ENCODE results near the gene TNFRSF21. TPM values are rescaled to one million over a fixed set of nuclear protein-coding genes. Genes with fewer than 3 reads are reported as not detected.

Gene TNFRSF21
- total and polyA plus RNA-seq, 2 of the 8 experiments (the other 6 are each of a cell fraction or from before 2014, with no cell fraction given), result 16.4 to 52.7 TPM

GRCh38 chr6:47238456-47238995 lies 71.2 kb downstream of the TNFRSF21 start:
- Histone ChIP-seq H3K4ac (replicated peaks; ENCODE audit: insufficient read length, low read depth, low read length) (no peak overlapping the region), H3K56ac (replicated peaks; ENCODE audit: insufficient read length, low read depth, low read length) (no peak overlapping the region), H2BK15ac (ENCODE audit: low read length) (no peak overlapping the region), H2BK12ac (ENCODE audit: low read depth, low read length) (no peak overlapping the region), H2BK5ac (ENCODE audit: low read depth, low read length) (no peak overlapping the region), H3K4me2 (ENCODE audit: insufficient read depth in 1 of 2, low read depth in 2 of 2, low read length in 2 of 2) (no peak overlapping the region), H3K36me3 (ENCODE audit: control insufficient read depth in 2 of 4, insufficient read depth in 4 of 4, low read length in 3 of 4) (peaks cover 0 to 5% (median 2%) of the 10 kb centered on the region in 4 experiments; a peak in 3 of 8 replicates), H3K4me3 (ENCODE audit: extremely low read depth in 1 of 4, insufficient read depth in 2 of 4, low read depth in 3 of 4, low read length in 4 of 4) (no peak overlapping the region), H4K8ac (ENCODE audit: extremely low read depth, insufficient read depth, low read length) (no peak overlapping the region), H3K27me3 (replicated peaks in 1 of 4; ENCODE audit: control insufficient read depth in 3 of 4, extremely low read depth in 1 of 4, insufficient read depth in 3 of 4, low read length in 3 of 4) (no peaks in the 10 kb centered on the region), H4K20me1 (replicated peaks in 1 of 2; ENCODE audit: control insufficient read depth in 1 of 2, insufficient read depth in 2 of 2, low read length in 2 of 2) (no peaks in the 10 kb centered on the region), H3K79me2 (ENCODE audit: control insufficient read depth in 1 of 2, insufficient read depth in 2 of 2, low read length in 2 of 2) (peaks cover 0 to 20% of the 10 kb centered on the region in 2 experiments; a peak in 2 of 4 replicates), H3K9me3 (ENCODE audit: insufficient read depth in 2 of 2, low read depth in 1 of 2, low read length in 1 of 2) (no peaks in the 10 kb centered on the region), H3K9ac (replicated peaks in 1 of 4; ENCODE audit: extremely low read depth in 1 of 4, low read depth in 3 of 4, low read length in 3 of 4) (no peak overlapping the region), H3K18ac (ENCODE audit: extremely low read depth, low read length) (no peak overlapping the region), H3K27ac (ENCODE audit: low read depth, low read length) (no peak overlapping the region), H3K23ac (ENCODE audit: insufficient read length) (no peak overlapping the region), H3K4me1 (replicated peaks in 1 of 4; ENCODE audit: control insufficient read depth in 3 of 4, insufficient read depth in 4 of 4, low read length in 3 of 4) (peaks cover 0 to 7% (median 3%) of the 10 kb centered on the region in 4 experiments; a peak in 3 of 7 replicates), H3K14ac (ENCODE audit: insufficient read length) (no peak overlapping the region), H3K23me2 (ENCODE audit: low read depth, low read length) (no peaks in the 10 kb centered on the region), H2BK120ac (replicated peaks; ENCODE audit: low read depth, low read length) (no peak overlapping the region), H4K5ac (ENCODE audit: insufficient read length, low read depth, low read length) (no peak overlapping the region), H2BK20ac (ENCODE audit: low read length) (no peak overlapping the region), H2AFZ (ENCODE audit: low read length) (no peak overlapping the region), H4K91ac (replicated peaks; ENCODE audit: insufficient read length, low read length) (no peak overlapping the region), H3K79me1 (ENCODE audit: low read depth, low read length) (no peaks in the 10 kb centered on the region; the same call in 1 of the 2 replicates), H2AK5ac (ENCODE audit: low read depth, low read length) (no peak overlapping the region)
- FAIRE-seq (no peak), DNase-seq (ENCODE audit: low read depth in 1 of 2, low spot score in 2 of 2) (no peak)
- TF ChIP-seq BACH1 (IDR thresholded peaks at IDR 0.05; ENCODE audit: low read length) (no peak), POLR2AphosphoS5 (IDR thresholded peaks at IDR 0.05; ENCODE audit: low read depth, low read length) (no peak), CHD1 (IDR thresholded peaks at IDR 0.05; ENCODE audit: low read depth, low read length) (no peak), RBBP5 (IDR thresholded peaks at IDR 0.05; ENCODE audit: borderline replicate concordance, low read depth, low read length) (no peak), CTCF (IDR thresholded peaks at IDR 0.05; ENCODE audit: control extremely low read depth in 1 of 3, insufficient read depth in 1 of 3, low read depth in 1 of 3, low read length in 3 of 3) (no peak), SP4 (IDR thresholded peaks at IDR 0.05; ENCODE audit: low read length) (no peak)
- WGBS, 2 experiments (ENCODE audit: extremely low coverage in 1 of 2, insufficient coverage in 1 of 2, insufficient read length in 1 of 2, insufficient replicate concordance in 2 of 2, low coverage in 1 of 2, low lambda C conversion rate in 2 of 2, missing lambda C conversion rate in 1 of 2), result 100% methylated on average over 1 of the region's 1 CpG; no CpG with 5 or more reads in 1 of the 2 experiments
- POLR2A ChIA-PET (ENCODE audit: partially characterized antibody), result no interaction called here
- CTCF ChIA-PET (ENCODE audit: partially characterized antibody), result no interaction called here
